ENCODE results near the gene SUCLA2.
A peak's percentile ranks its signal among the peaks of the same experiment; 100 is the strongest.
"Not testable (repeated sequence)": the region's sequence is repeated elsewhere in the genome, so short reads cannot be mapped to it uniquely, and the experiment has no call there.

SUCLA2 gene

GRCh38 chr13:47990920-47991466 lies 10.1 kb downstream of the SUCLA2 start:
- no peak for DNase-seq

- DNase-seq, result no peak
Measured at GRCh38 chr13:47990427-47990826, 10.6 kb downstream of the SUCLA2 start.

GRCh38 chr13:47983070-47983469 lies 18.0 kb downstream of the SUCLA2 start:
- no peak for DNase-seq

- no peak for DNase-seq
Measured at GRCh38 chr13:47976325-47976724, 24.7 kb downstream of the SUCLA2 start.

GRCh38 chr13:47964863-47965262 lies 36.2 kb downstream of the SUCLA2 start:
- no peak for DNase-seq

GRCh38 chr13:47962237-47962636 lies 38.8 kb downstream of the SUCLA2 start:
- no peak for DNase-seq

- no peak for DNase-seq
Measured at GRCh38 chr13:47959468-47960247, 41.4 kb downstream of the SUCLA2 start.

GRCh38 chr13:47957073-47957472 lies 44.0 kb downstream of the SUCLA2 start:
- no peak for DNase-seq

- no peak for DNase-seq
Measured at GRCh38 chr13:47955836-47956235, 45.2 kb downstream of the SUCLA2 start.

- DNase-seq, result no peak
Measured at GRCh38 chr13:47949799-47950198, 51.3 kb downstream of the SUCLA2 start.

- no peak for DNase-seq
Measured at GRCh38 chr13:47945738-47946137, 55.3 kb downstream of the SUCLA2 start.

- DNase-seq, result not testable (repeated sequence)
Measured at GRCh38 chr13:47945146-47945545, 55.9 kb downstream of the SUCLA2 start.

- DNase-seq, result no peak
Measured at GRCh38 chr13:47934371-47934770, 66.7 kb downstream of the SUCLA2 start.

- DNase-seq, result peak; percentile 10
Measured at GRCh38 chr13:47932950-47933923, 67.8 kb downstream of the SUCLA2 start.

- no peak for DNase-seq
Measured at GRCh38 chr13:47930649-47931165, 70.4 kb downstream of the SUCLA2 start.

- DNase-seq, result no peak
Measured at GRCh38 chr13:47929156-47929555, 71.9 kb downstream of the SUCLA2 start.

- DNase-seq, result no peak
Measured at GRCh38 chr13:47917022-47917574, 84.0 kb downstream of the SUCLA2 start.

GRCh38 chr13:47908197-47908902 lies 92.7 kb downstream of the SUCLA2 start:
- DNase-seq, result no peak

- no peak for DNase-seq
Measured at GRCh38 chr13:47904891-47905290, 96.2 kb downstream of the SUCLA2 start.

GRCh38 chr13:47904241-47904640 lies 96.8 kb downstream of the SUCLA2 start:
- no peak for DNase-seq

- no peak for DNase-seq
Measured at GRCh38 chr13:47903836-47904235, 97.2 kb downstream of the SUCLA2 start.

- DNase-seq, result no peak
Measured at GRCh38 chr13:47901441-47901840, 99.6 kb downstream of the SUCLA2 start.

All from NCI-H1105 treated with DMSO at 0.1 percent for 48 hours (cell line).